Uterus (tissue), 2 donors: ENCODE measurements around the gene MMP20.

Experiments used
- CTCF ChIP-seq, 4 experiments: fragments of 200-600 bp in 2 of 4; fragments of 450-650 bp in 2 of 4; sonication (generic) in 2 of 4; IDR thresholded peaks; one replicate each; pipeline ENCODE4 v1.5.1; 2016 to 2019; ENCODE audit warnings: antibody characterized with exemption in 4 of 4, mild to moderate bottlenecking in 2 of 4, moderate library complexity in 1 of 4
- POLR2A ChIP-seq, 2 donors: fragments of 450-650 bp; IDR thresholded peaks; one replicate each; pipeline ENCODE4 v1.6.1; 2016; ENCODE audit warnings: antibody characterized with exemption in 2 of 2, mild to moderate bottlenecking in 1 of 2, moderate library complexity in 1 of 2

- no peak for TF ChIP-seq POLR2A (IDR thresholded peaks at IDR 0.05)
- TF ChIP-seq CTCF (IDR thresholded peaks at IDR 0.05), result no peak
Observed at GRCh38 chr11:102596578-102596977, 28.6 kb downstream of the MMP20 start.
